ENCODE measurements around the gene GLUD2.
"Not testable (repeated sequence)": the region's sequence is repeated elsewhere in the genome, so short reads cannot be mapped to it uniquely, and the experiment has no call there.

The GLUD2 gene

GRCh38 chrX:121047441-121048419 is at the start of gene GLUD2:
Gene GLUD2 (plus strand): TSS chrX:121047610. CDS start chrX:121047685, 75 bp downstream.
- DNase-seq: peak; percentile 40

GRCh38 chrX:120999413-120999812 is 48.0 kb upstream of the GLUD2 start:
- DNase-seq: no peak

GRCh38 chrX:121000589-121000988 is 46.8 kb upstream of the GLUD2 start:
- no peak for DNase-seq

- no peak for DNase-seq
Measured at GRCh38 chrX:121008920-121009319, 38.5 kb upstream of the GLUD2 start.

GRCh38 chrX:121009764-121010163 is 37.6 kb upstream of the GLUD2 start:
- no peak for DNase-seq

GRCh38 chrX:121010218-121010617 is 37.2 kb upstream of the GLUD2 start:
- no peak for DNase-seq

GRCh38 chrX:121011254-121011653 is 36.2 kb upstream of the GLUD2 start:
- DNase-seq: no peak

GRCh38 chrX:121013897-121014455 is 33.4 kb upstream of the GLUD2 start:
- no peak for DNase-seq

GRCh38 chrX:121014826-121015225 is 32.6 kb upstream of the GLUD2 start:
- no peak for DNase-seq

- no peak for DNase-seq
Measured at GRCh38 chrX:121028419-121028818, 19.0 kb upstream of the GLUD2 start.

- DNase-seq: no peak
Measured at GRCh38 chrX:121030083-121030482, 17.3 kb upstream of the GLUD2 start.

- DNase-seq: no peak
Measured at GRCh38 chrX:121032531-121032930, 14.9 kb upstream of the GLUD2 start.

GRCh38 chrX:121036137-121036536 is 11.3 kb upstream of the GLUD2 start:
- no peak for DNase-seq

- no peak for DNase-seq
Measured at GRCh38 chrX:121036951-121037350, 10.5 kb upstream of the GLUD2 start.

- DNase-seq: no peak
Measured at GRCh38 chrX:121050781-121051180, 3.4 kb downstream of the GLUD2 start.

- no peak for DNase-seq
Measured at GRCh38 chrX:121052122-121052521, 4.7 kb downstream of the GLUD2 start.

GRCh38 chrX:121062289-121062688 is 14.9 kb downstream of the GLUD2 start:
- DNase-seq: no peak

GRCh38 chrX:121064579-121064978 is 17.2 kb downstream of the GLUD2 start:
- DNase-seq: no peak

- not testable (repeated sequence) for DNase-seq
Measured at GRCh38 chrX:121084247-121084646, 36.8 kb downstream of the GLUD2 start.

- no peak for DNase-seq
Measured at GRCh38 chrX:121084903-121085611, 37.6 kb downstream of the GLUD2 start.

- no peak for DNase-seq
Measured at GRCh38 chrX:121085612-121086010, 38.2 kb downstream of the GLUD2 start.

- no peak for DNase-seq
Measured at GRCh38 chrX:121093011-121093410, 45.6 kb downstream of the GLUD2 start.
